H1 (cell line): ENCODE data around the gene TNP1. TPM values are rescaled to one million over a fixed set of nuclear protein-coding genes. Genes with fewer than 3 reads are reported as not detected.

Experiments
- CHD7 ChIP-seq: fragments of 300-600 bp; sonication (generic); IDR thresholded peaks from 2 replicates; pipeline ENCODE4 v1.7.1; 2012; ENCODE audit warnings: low read length, moderate library complexity, mild to moderate bottlenecking, inconsistent platforms; ENCODE audit not compliant: insufficient replicate concordance
- FOSL1 ChIP-seq: IDR thresholded peaks from 2 replicates; pipeline ENCODE4 v1.6.1; 2011; ENCODE audit warnings: mild to moderate bottlenecking, low read depth, low read length, moderate library complexity; ENCODE audit not compliant: insufficient read depth
- NANOG ChIP-seq: IDR thresholded peaks from 2 replicates; pipeline ENCODE4 v1.6.1; 2011; ENCODE audit warnings: low read length, low read depth, mild to moderate bottlenecking, inconsistent platforms; ENCODE audit not compliant: insufficient read depth, poor library complexity, severe bottlenecking
- PHF8 ChIP-seq: fragments of 200-600 bp; sonication (generic); conservative IDR thresholded peaks from 2 replicates; pipeline ENCODE4 v1.7.1; 2012; ENCODE audit warnings: low read depth, mild to moderate bottlenecking, inconsistent platforms, low read length, moderate library complexity
- POLR2AphosphoS5 ChIP-seq: IDR thresholded peaks from 2 replicates; pipeline ENCODE4 v1.6.1; 2011; ENCODE audit warnings: low read depth, low read length
- SIX5 ChIP-seq: IDR thresholded peaks from 2 replicates; pipeline ENCODE4 v1.6.1; 2011; ENCODE audit warnings: mild to moderate bottlenecking, low read depth, low read length
- SUZ12 ChIP-seq: fragments of 200-600 bp; sonication (generic); IDR thresholded peaks from 2 replicates; pipeline ENCODE4 v1.6.1; 2012; ENCODE audit warnings: mild to moderate bottlenecking, inconsistent platforms, low read length, moderate library complexity, mixed read lengths
- TCF12 ChIP-seq: IDR thresholded peaks from 2 replicates; pipeline ENCODE4 v1.6.1; 2011; ENCODE audit warnings: low read depth, mild to moderate bottlenecking, low read length
- TEAD4 ChIP-seq: IDR thresholded peaks from 2 replicates; pipeline ENCODE4 v1.6.1; 2012; ENCODE audit warnings: low read depth, low read length, inconsistent platforms, mixed read lengths
- YY1 ChIP-seq: IDR thresholded peaks from 2 replicates; pipeline ENCODE4 v1.6.1; 2011; ENCODE audit warnings: low read depth, mild to moderate bottlenecking, low read length
- ZNF274 ChIP-seq: IDR thresholded peaks from 2 replicates; pipeline ENCODE4 v1.7.0; 2012; ENCODE audit warnings: low read length, borderline replicate concordance; ENCODE audit errors: extremely low read depth
- polyA plus RNA-seq, 7 experiments: library from polyadenylated mRNA; depleted of rRNA in 3 of 7; stranded (reverse) in 5 of 7; unstranded in 2 of 7; fragments of >200 nt in 5 of 7; fragments of 200-250 nt in 2 of 7; gene quantifications; 1 replicate in 5 of 7; 2 replicates in 1 of 7; 4 replicates in 1 of 7; pipeline versions ENCODE4 v1.2.1 to v1.2.3, GENCODE V29; 2011 to 2013; ENCODE audit warnings: missing spikeins in 2 of 7, mixed read lengths in 2 of 7
- total RNA-seq: library from RNA; stranded (reverse); fragmentation: NEBNext Ultra II Directional; extraction: Animal tissue kit (Norgen Biotek cat#: 25700); gene quantifications from 2 replicates; pipeline ENCODE4 v1.2.1, GENCODE V29; 2021

The TNP1 gene
- total and polyA plus RNA-seq, 2 of the 8 experiments (the other 6 are each of a cell fraction or from before 2014, with no cell fraction given) = not detected

GRCh38 chr2:216888887-216889622 lies 29.2 kb upstream of the TNP1 start (continued):
- TF ChIP-seq CHD7 (no peak), PHF8 (no peak), TEAD4 (no peak), ZNF274 (no peak), TCF12 (no peak), YY1 (no peak), POLR2AphosphoS5 (no peak), SIX5 (no peak), NANOG (no peak), SUZ12 (no peak; the same call in 1 of the 2 replicates), FOSL1 (no peak)
